SK-N-SH (cell line): ENCODE results near the gene GALNT12.

Experiments
- TAF1 ChIP-seq: IDR thresholded peaks from 2 replicates; pipeline ENCODE4 v1.6.1; 2012; ENCODE audit warnings: low read depth, mild to moderate bottlenecking, low read length, moderate library complexity, borderline replicate concordance
- USF1 ChIP-seq: IDR thresholded peaks from 2 replicates; pipeline ENCODE4 v1.4.0; 2012; ENCODE audit warnings: low read depth, borderline replicate concordance

- no peak for TF ChIP-seq TAF1
- no peak for TF ChIP-seq USF1
Observed at GRCh38 chr9:98796364-98797101, 10.9 kb upstream of the GALNT12 start, which contains the start of gene ANKS6.
